HepG2 (cell line): ENCODE measurements around the gene CHD9NB. TPM values are rescaled to one million over a fixed set of nuclear protein-coding genes. Genes with fewer than 3 reads are reported as not detected.

ENCODE experiments used
- ATAC-seq: fragments of 200-7000 bp; cut with Tn5 transposase; 3 replicates; pipeline ENCODE4 v1.9.1; 2020; ENCODE audit warnings: mild to moderate bottlenecking, moderate library complexity
- BruUV-seq: library from RNA; stranded (reverse); fragments of 400-500 nt; replicated peaks from 2 replicates; lab custom pipeline; 2021; lab: Mats Ljungman, UMichigan
- CTCF ChIA-PET: fragments of 300-600 bp; formaldehyde crosslinking; extraction: SDS; loops from one replicate; lab custom pipeline; 2021; ENCODE audit warnings: low total read pairs, inconsistent platforms, low intra/inter-chr PET ratio; lab: Yijun Ruan, JAX
- POLR2A ChIA-PET: fragments of 350-600 bp; sonication (Branson Sonifier 250); formaldehyde crosslinking; loops from one replicate; lab custom pipeline; 2020; ENCODE audit warnings: antibody characterized with exemption, inconsistent platforms; lab: Yijun Ruan, JAX
- DNase-seq: peaks from one replicate; pipeline ENCODE4 v3.0.0-alpha.2; 2015; ENCODE audit warnings: low spot score
- FAIRE-seq: peaks from 3 replicates; lab custom pipeline; 2011; peaks lifted over from hg19 to GRCh38; lab: Jason Lieb, UNC
- H2AFZ ChIP-seq: one replicate; pipeline ENCODE4 v1.6.1; 2011; ENCODE audit warnings: low read length, inconsistent platforms
- H3K27ac ChIP-seq: fragments of 300-600 bp; 3 replicates; pipeline ENCODE4 v1.8.0; 2011; ENCODE audit warnings: mixed run types, mild to moderate bottlenecking, mixed read lengths, low read length, inconsistent platforms; ENCODE audit not compliant: insufficient read depth; ENCODE audit errors: extremely low read length
- H3K27me3 ChIP-seq, 2 experiments: fragments of 200-600 bp in 1 of 2; 2 replicates in 1 of 2; 3 replicates in 1 of 2; pipeline versions ENCODE4 v1.6.0 to v1.8.0; 2011; ENCODE audit warnings: low read length in 2 of 2, mild to moderate bottlenecking in 2 of 2, moderate library complexity in 2 of 2, inconsistent platforms in 1 of 2; ENCODE audit not compliant: insufficient read depth in 2 of 2, control insufficient read depth in 1 of 2
- H3K36me3 ChIP-seq, 2 experiments: fragments of 200-600 bp in 1 of 2; replicated peaks in 1 of 2; 2 replicates in 1 of 2; 3 replicates in 1 of 2; pipeline versions ENCODE4 v1.5.1 to v1.8.0; 2011; ENCODE audit warnings: low read length in 2 of 2, inconsistent platforms in 1 of 2; ENCODE audit not compliant: insufficient read depth in 2 of 2, control insufficient read depth in 1 of 2
- H3K4me1 ChIP-seq: 2 replicates; pipeline ENCODE4 v1.5.1; 2012; ENCODE audit warnings: low read length, inconsistent platforms; ENCODE audit not compliant: insufficient read depth
- H3K4me2 ChIP-seq: 2 replicates; pipeline ENCODE4 v1.6.0; 2011; ENCODE audit warnings: low read depth, low read length, inconsistent platforms
- H3K4me3 ChIP-seq, 3 experiments: fragments of 200-600 bp in 1 of 3; sonication (generic), shearing (Covaris generic) in 1 of 3; replicated peaks in 1 of 3; 2 replicates each; pipeline ENCODE4 v1.5.1; 2011 to 2016; ENCODE audit warnings: low read length in 3 of 3, inconsistent platforms in 2 of 3, low read depth in 2 of 3, mild to moderate bottlenecking in 2 of 3, control low read depth in 1 of 3, mixed read lengths in 1 of 3; ENCODE audit not compliant: insufficient read depth in 1 of 3
- H3K79me2 ChIP-seq: one replicate; pipeline ENCODE4 v1.6.1; 2011; ENCODE audit warnings: low read length, inconsistent platforms; ENCODE audit not compliant: insufficient read depth
- H3K9ac ChIP-seq: 2 replicates; pipeline ENCODE4 v1.6.0; 2011; ENCODE audit warnings: mild to moderate bottlenecking, low read depth, low read length, inconsistent platforms; ENCODE audit not compliant: insufficient read depth
- H3K9me3 ChIP-seq: 2 replicates; pipeline ENCODE4 v1.5.1; 2012; ENCODE audit warnings: mild to moderate bottlenecking, low read length
- H4K20me1 ChIP-seq: 2 replicates; pipeline ENCODE4 v1.6.0; 2011; ENCODE audit warnings: inconsistent platforms, mild to moderate bottlenecking, low read length, moderate library complexity; ENCODE audit not compliant: insufficient read depth
- BORCS8-MEF2B ChIP-seq: sonication (generic); formaldehyde crosslinking; IDR thresholded peaks from 2 replicates; pipeline ENCODE4 v1.8.0; 2022; ENCODE audit warnings: mild to moderate bottlenecking, missing genetic modification reagents
- EHMT2 ChIP-seq: fragments of 200-600 bp; sonication (generic); IDR thresholded peaks from 2 replicates; pipeline ENCODE4 v1.7.0; 2017; ENCODE audit warnings: antibody characterized with exemption, low read depth, low read length, borderline replicate concordance
- STAG1 ChIP-seq: sonication (generic); formaldehyde crosslinking; IDR thresholded peaks from 2 replicates; pipeline ENCODE4 v1.4.0; 2020; ENCODE audit warnings: missing genetic modification reagents
- WGBS: methylation state at CpG from one replicate; pipeline ENCODE4 v1.1.6; 2017; ENCODE audit warnings: low lambda C conversion rate; 5-methylcytosine and 5-hydroxymethylcytosine counted together
- in situ Hi-C: cut with HindIII; loops from 2 replicates; pipeline ENCODE4 v1.10.0; 2017; ENCODE audit warnings: low pct_unique_long_range_greater_than_20kb; ENCODE audit not compliant: extremely low pct_ligation_motif_present
- intact Hi-C: fragments of 100-400 bp; cut with micrococcal nuclease; formaldehyde crosslinking; loops from one replicate; pipeline ENCODE4 v1.10.0; 2022; ENCODE audit not compliant: unreplicated experiment
- polyA plus RNA-seq, 8 experiments: library from polyadenylated mRNA; depleted of rRNA in 3 of 8; stranded (reverse) in 7 of 8; unstranded in 1 of 8; fragments of >200 nt; fragmentation: Illumina TruSeq in 4 of 8; extraction: Trizol in 4 of 8; gene quantifications; 2 replicates each; pipeline versions ENCODE4 v1.2.1 to v1.2.3, GENCODE V29; 2011 to 2016; ENCODE audit warnings: low read depth in 4 of 8, missing spikeins in 1 of 8, mixed read lengths in 1 of 8; ENCODE audit not compliant: insufficient read depth in 1 of 8
- total RNA-seq, 5 experiments: library from RNA; depleted of rRNA; stranded (reverse); fragments of >200 nt; fragmentation: Illumina TruSeq; extraction: Trizol; gene quantifications; 2 replicates each; pipeline ENCODE4 v1.2.3, GENCODE V29; 2016; ENCODE audit warnings: low read depth in 1 of 5
- TF ChIP-seq, protein P1 (sequence below): sonication (generic); formaldehyde crosslinking; IDR thresholded peaks from 2 replicates; pipeline ENCODE4 v1.5.0; 2020; ENCODE audit warnings: mild to moderate bottlenecking, missing genetic modification reagents, moderate library complexity

The CHD9NB gene
- total and polyA plus RNA-seq, 2 of the 13 experiments (the other 11 are each of a cell fraction or from before 2014, with no cell fraction given): 0.17 to 0.18 TPM

DNA sequence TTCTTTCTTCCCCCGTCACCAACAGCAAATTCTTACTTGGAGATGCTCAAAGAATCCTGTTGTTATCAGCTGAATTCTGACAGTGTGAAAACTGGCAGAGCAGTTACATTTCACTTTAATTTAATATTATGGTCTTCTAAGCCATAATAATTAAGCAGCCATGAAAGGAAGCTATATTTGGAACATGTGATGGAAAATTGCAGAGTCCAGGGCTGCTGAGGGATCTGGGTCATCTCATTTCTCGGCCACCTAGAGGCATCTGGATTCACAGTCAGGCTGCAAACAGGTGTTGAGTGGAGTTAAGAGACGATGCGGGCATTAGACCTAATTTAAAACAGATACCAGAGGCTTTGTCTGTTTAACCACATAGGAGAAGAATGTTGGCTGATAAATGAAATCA lies 38.4 kb downstream of the CHD9NB start:
- H3K4me3 ChIP-seq: no peak overlapping the region
- DNase-seq: no peak
- BruUV-seq: no TSS peak
- H3K4me2 ChIP-seq: no peak overlapping the region
- ATAC-seq: no peak
- H2AFZ ChIP-seq: no peak overlapping the region
- no peaks in the 10 kb centered on the region for H3K4me1 ChIP-seq
- intact Hi-C loops (no loop called here), in situ Hi-C loops (no loop called here)
- FAIRE-seq: no peak
- TF ChIP-seq BORCS8-MEF2B: no peak
- H3K9ac ChIP-seq: no peak overlapping the region
- H3K36me3 ChIP-seq: no peaks in the 10 kb centered on the region
- H4K20me1 ChIP-seq: no peaks in the 10 kb centered on the region
- WGBS: 16% methylated on average over 4 of the region's 4 CpGs
- ChIA-PET POLR2A (no interaction called here), CTCF (no interaction called here)
- no peak overlapping the region for H3K27ac ChIP-seq
- H3K79me2 ChIP-seq: no peaks in the 10 kb centered on the region
- no peaks in the 10 kb centered on the region for H3K9me3 ChIP-seq
- 0 out of 5 replicates have a peak, but pooled peaks cover 0 to 5% of the 10 kb centered on the region in 2 experiments for H3K27me3 ChIP-seq

DNA sequence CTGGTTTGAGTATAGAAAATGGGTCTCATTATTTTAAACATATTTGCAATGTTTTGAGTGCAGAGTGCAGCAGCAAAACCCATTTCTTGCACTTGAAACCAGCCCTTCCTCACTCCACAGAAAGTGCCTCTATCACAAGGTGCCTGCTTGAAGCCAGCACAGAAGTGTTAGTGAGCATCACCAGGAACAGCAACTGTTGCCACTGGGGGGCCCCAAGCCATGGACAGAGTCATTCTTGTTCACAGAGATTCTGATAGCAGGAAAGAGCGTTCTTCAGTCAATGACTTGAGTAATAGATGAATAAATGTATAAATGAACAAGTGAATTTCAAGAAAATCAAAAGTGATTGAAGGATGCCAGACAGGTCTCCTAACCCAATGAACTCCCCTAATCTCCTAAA lies 45.6 kb downstream of the CHD9NB start:
- TF ChIP-seq EHMT2: no peak
- TF ChIP-seq STAG1 (CRISPR knock-in tag): peak; percentile 11; the same call in 1 of the 2 replicates
- TF ChIP-seq, protein P1, sequence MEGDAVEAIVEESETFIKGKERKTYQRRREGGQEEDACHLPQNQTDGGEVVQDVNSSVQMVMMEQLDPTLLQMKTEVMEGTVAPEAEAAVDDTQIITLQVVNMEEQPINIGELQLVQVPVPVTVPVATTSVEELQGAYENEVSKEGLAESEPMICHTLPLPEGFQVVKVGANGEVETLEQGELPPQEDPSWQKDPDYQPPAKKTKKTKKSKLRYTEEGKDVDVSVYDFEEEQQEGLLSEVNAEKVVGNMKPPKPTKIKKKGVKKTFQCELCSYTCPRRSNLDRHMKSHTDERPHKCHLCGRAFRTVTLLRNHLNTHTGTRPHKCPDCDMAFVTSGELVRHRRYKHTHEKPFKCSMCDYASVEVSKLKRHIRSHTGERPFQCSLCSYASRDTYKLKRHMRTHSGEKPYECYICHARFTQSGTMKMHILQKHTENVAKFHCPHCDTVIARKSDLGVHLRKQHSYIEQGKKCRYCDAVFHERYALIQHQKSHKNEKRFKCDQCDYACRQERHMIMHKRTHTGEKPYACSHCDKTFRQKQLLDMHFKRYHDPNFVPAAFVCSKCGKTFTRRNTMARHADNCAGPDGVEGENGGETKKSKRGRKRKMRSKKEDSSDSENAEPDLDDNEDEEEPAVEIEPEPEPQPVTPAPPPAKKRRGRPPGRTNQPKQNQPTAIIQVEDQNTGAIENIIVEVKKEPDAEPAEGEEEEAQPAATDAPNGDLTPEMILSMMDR (CRISPR knock-in tag): peak; percentile 30; the same call in 1 of the 2 replicates
- H3K4me3 ChIP-seq: no peak overlapping the region
- H4K20me1 ChIP-seq: no peaks in the 10 kb centered on the region
- in situ Hi-C loops (no loop called here), intact Hi-C loops (no loop called here)
- no TSS peak for BruUV-seq
- H3K79me2 ChIP-seq: no peaks in the 10 kb centered on the region
- no peaks in the 10 kb centered on the region for H3K9me3 ChIP-seq
- no peak overlapping the region for H2AFZ ChIP-seq
- H3K27me3 ChIP-seq: no peaks in the 10 kb centered on the region
- peak; percentile 4 for FAIRE-seq
- H3K9ac ChIP-seq: no peak overlapping the region
- peak; percentile 61 for ATAC-seq
- no peak overlapping the region for H3K4me2 ChIP-seq
- WGBS: 41% methylated on average over 1 of the region's 1 CpG
- no peak for DNase-seq
- H3K27ac ChIP-seq: no peak overlapping the region
- CTCF ChIA-PET: no interaction called here
- H3K36me3 ChIP-seq: no peaks in the 10 kb centered on the region
- POLR2A ChIA-PET: no interaction called here
- H3K4me1 ChIP-seq: no peaks in the 10 kb centered on the region
